ENCODE results near the gene C1orf185.

Gene C1orf185

GRCh38 chr1:51100264-51100880 lies 1.7 kb upstream of the C1orf185 start:
- no peak for TF ChIP-seq CTCF (IDR thresholded peaks at IDR 0.05)

GRCh38 chr1:51114137-51114536 lies 12.1 kb downstream of the C1orf185 start:
- no peak for TF ChIP-seq CTCF (IDR thresholded peaks at IDR 0.05)

- no peak for TF ChIP-seq CTCF (IDR thresholded peaks at IDR 0.05)
Measured at GRCh38 chr1:51115714-51116404, 13.8 kb downstream of the C1orf185 start.

- no peak for TF ChIP-seq CTCF (IDR thresholded peaks at IDR 0.05)
Measured at GRCh38 chr1:51119331-51119730, 17.3 kb downstream of the C1orf185 start.

GRCh38 chr1:51120629-51121028 lies 18.6 kb downstream of the C1orf185 start:
- TF ChIP-seq CTCF (IDR thresholded peaks at IDR 0.05): no peak

GRCh38 chr1:51131185-51131584 lies 29.2 kb downstream of the C1orf185 start:
- no peak for TF ChIP-seq CTCF (IDR thresholded peaks at IDR 0.05)

GRCh38 chr1:51133045-51133444 lies 31.0 kb downstream of the C1orf185 start:
- TF ChIP-seq CTCF (IDR thresholded peaks at IDR 0.05): no peak

All from LNCAP (cell line).